ENCODE data around the gene SLC34A1. TPM values are rescaled to one million over a fixed set of nuclear protein-coding genes. Genes with fewer than 3 reads are reported as not detected.
"Not testable (repeated sequence)": the region's sequence is repeated elsewhere in the genome, so short reads cannot be mapped to it uniquely, and the experiment has no call there.

SLC34A1 gene
- total RNA-seq, 2 donors from 2014 or later = 0.31 to 0.40 TPM

DNA sequence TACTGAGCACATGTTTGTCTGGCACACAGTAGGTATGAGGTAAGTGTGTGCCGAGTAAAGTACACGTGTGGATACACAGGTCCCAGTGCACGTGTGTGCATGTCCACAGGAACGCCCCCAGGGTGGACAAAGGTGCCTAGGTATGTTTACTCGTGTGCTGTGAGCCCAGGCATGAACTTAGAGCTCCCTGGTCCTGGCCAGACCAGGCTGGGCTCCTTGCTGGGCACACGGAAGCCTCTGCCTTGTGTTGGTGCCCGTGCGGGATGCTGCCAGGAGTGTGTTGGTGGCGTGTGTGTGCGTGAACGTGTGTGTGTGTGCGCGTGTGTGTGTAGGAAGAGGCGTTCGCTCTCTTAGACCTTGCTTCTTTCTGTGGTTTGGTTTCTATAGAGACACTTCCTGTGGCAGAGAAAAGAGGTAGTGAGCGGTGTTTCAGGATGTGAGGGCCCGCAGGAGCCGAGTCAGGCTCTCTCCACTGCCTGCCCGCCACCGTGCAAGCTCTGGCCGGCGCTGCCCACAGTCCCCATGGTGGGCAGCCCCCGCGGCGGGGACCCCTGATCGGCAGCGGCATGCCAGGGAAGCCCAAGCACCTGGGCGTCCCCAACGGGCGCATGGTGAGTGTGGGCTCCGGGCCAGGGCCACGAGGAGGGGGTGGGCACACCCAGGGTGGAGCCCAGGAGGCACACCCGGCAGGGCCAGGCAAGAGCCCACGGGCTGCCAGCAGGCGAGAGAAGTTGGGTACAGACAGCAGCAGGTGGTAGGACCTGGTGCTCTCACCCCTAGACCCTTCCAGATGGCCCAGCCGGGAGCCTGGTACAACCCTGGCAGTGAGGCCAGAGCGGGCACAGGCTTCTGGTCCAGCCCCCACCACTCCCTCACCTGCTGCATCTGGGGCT, 26.5 kb upstream of the SLC34A1 start, which contains the start of gene RGS14:
Gene RGS14 (plus strand): TSS at position 466 of the 893 bp plus-strand sequence. CDS start 101 bp downstream, at position 567.
- Mint-ChIP-seq H3K36me3 (ENCODE audit: low read depth) (peaks cover 8% of the 10 kb centered on the region), H3K27ac (peak within 1 kb of the TSS; percentile 95), H3K4me3 (peak within 1 kb of the TSS; percentile 96), H3K27me3 (no peaks in the 10 kb centered on the region), H3K4me1 (peaks cover 51% of the 10 kb centered on the region)
- H3K9me3 ChIP-seq (ENCODE audit: control insufficient read depth, low read length, poor library complexity, severe bottlenecking) = no peaks in the 10 kb centered on the region
- ATAC-seq (peak; percentile 94), DNase-seq (peak; percentile 35 to 60 (median 56))

DNA sequence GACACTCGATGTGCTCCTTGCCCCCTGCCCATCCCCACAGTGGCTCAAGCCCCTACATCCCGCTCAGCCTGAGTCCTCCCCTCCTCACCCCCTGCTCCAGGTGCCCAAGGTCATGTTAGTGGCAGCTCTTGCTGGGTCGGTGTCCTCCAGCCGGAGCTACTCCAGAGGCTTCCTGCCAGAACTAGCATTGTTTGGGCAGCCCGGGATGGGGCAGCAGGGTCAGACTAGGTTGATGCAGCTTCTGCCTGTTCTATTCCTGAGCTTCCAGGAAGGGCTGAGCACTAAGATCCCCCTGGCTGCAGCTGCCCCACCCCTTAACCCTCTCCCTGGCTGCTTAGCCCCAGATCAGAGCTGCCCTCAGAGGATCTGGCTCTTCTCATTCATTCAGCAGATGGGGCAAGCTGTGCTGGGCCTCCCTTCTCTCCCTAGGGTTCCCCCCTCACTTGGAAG, 25.8 kb upstream of the SLC34A1 start:
- no peak for ATAC-seq
- H3K27ac Mint-ChIP-seq = peak overlapping the region; percentile 95
- peak overlapping the region; percentile 96 for H3K4me3 Mint-ChIP-seq
- H3K9me3 ChIP-seq (ENCODE audit: control insufficient read depth, low read length, poor library complexity, severe bottlenecking) = no peaks in the 10 kb centered on the region
- DNase-seq = no peak
- H3K36me3 Mint-ChIP-seq (ENCODE audit: low read depth) = peaks cover 8% of the 10 kb centered on the region
- H3K4me1 Mint-ChIP-seq = peaks cover 54% of the 10 kb centered on the region
- no peaks in the 10 kb centered on the region for H3K27me3 Mint-ChIP-seq

DNA sequence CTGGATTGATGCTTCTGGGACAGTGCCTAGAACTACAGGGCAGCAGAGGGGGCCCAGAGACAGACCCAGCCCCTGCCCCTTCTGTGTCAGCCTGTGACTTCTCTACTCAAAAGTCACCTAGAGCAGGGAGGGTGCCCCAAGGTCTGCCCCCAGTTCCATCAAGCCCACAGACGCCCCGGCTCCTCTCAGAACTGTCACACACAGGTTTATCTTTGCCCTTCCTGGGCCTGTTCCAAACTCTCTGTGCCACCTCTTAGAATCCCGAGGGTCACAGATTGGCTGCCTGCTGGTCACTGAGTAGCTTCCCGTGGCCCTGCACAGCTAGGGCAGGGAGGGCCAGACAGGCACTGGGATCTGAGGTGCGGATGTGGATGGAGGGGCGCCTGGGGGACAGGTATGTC, 24.8 kb upstream of the SLC34A1 start:
- H3K9me3 ChIP-seq (ENCODE audit: control insufficient read depth, low read length, poor library complexity, severe bottlenecking) = no peaks in the 10 kb centered on the region
- Mint-ChIP-seq H3K36me3 (ENCODE audit: low read depth) (peaks cover 8% of the 10 kb centered on the region), H3K27me3 (no peaks in the 10 kb centered on the region), H3K27ac (peak overlapping the region; percentile 95), H3K4me3 (peak overlapping the region; percentile 96), H3K4me1 (peaks cover 59% of the 10 kb centered on the region)
- DNase-seq (no peak), ATAC-seq (no peak)

DNA sequence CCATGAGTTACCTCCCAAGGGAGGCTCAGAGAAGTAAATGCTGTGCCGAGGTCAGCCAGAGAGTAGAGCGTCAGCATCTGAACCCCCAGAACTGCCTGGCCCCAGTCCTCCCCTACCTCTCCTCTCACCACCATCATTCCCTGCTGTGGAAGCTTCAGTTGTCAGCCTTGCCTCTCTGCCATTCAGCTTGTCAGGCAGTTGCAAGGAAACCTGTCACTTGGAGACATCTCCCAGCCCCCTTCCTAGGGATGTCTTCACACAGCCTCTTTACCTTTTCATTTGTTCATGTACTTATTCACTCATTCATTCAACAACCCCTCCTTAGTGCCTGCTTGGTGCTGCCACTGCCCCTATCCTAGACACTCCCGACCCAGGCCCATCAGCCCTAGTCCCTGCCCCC, 24.4 kb upstream of the SLC34A1 start:
- no peak for ATAC-seq
- H3K27ac Mint-ChIP-seq = peak overlapping the region; percentile 95
- H3K36me3 Mint-ChIP-seq (ENCODE audit: low read depth) = peaks cover 8% of the 10 kb centered on the region
- no peak for DNase-seq
- peaks cover 58% of the 10 kb centered on the region for H3K4me1 Mint-ChIP-seq
- no peaks in the 10 kb centered on the region for H3K27me3 Mint-ChIP-seq
- H3K9me3 ChIP-seq (ENCODE audit: control insufficient read depth, low read length, poor library complexity, severe bottlenecking) = no peaks in the 10 kb centered on the region
- H3K4me3 Mint-ChIP-seq = peak overlapping the region; percentile 96

DNA sequence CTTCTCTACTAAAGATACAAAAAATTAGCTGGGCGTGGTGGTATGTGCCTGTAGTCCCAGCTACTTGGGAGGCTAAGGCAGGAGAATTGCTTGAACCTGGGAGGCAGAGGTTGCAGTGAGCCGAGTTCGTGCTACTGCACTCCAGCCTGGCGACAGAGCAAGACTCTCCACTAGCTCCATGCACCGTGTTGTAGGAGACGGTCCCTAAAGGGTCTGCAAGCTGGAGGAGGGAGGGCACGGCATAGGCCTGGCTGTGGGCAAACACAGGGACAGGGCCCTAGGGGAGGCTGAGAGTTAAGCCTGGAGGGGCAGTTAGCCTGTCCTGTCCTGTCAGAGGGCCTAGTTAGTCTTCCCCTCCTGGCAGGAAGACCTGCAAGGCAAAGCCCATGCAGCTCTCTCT, 23.5 kb upstream of the SLC34A1 start:
- H3K27me3 Mint-ChIP-seq; H3K27ac Mint-ChIP-seq; ATAC-seq; DNase-seq; H3K36me3 Mint-ChIP-seq (ENCODE audit: low read depth); H3K9me3 ChIP-seq (ENCODE audit: control insufficient read depth, low read length, poor library complexity, severe bottlenecking): not testable (repeated sequence)
- Mint-ChIP-seq H3K4me1 (peaks cover 56% of the 10 kb centered on the region), H3K4me3 (peak overlapping the region; percentile 96)

DNA sequence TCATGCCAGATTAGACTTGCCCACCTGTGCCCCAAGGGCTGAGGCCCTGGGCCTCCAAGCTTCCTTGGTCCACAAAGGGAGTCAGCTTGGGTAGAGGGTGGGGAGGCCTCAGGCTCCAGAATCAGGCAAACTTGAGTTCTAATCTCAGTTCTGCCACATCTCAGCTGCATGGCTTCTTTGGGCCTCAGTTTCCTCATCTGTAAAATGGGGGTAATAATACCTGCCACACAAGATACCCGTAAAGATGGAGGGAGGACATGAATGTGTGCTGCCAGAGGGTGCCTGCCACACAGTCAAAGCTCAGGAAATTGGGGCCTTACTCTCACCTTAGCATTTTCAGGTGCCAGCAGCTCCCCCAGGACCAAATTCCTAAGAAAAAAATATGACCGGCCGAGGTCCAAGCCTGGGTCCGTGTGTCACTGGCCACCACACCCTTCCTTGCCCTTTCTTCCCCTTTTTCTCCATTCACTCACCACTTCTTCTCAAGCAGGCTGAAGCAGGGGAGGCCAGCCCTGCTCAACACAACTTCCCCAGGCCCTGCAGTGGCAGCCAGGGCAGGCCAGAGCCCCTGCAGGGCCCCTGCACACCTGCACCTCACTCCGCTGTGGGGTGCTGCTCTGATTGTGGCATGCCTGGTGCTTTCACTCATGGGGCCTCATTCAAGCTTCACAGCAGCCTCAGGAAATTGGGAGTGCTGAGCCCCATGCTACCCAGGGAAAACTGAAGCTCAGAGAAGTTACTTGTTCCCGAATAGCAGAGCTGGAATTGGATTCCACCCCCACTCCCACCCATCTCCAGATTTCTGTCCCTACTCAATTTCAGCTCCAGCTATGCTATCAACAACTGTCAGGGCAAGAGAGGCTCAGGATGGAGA, 22.6 kb upstream of the SLC34A1 start:
- DNase-seq (no peak), ATAC-seq (peak; percentile 16)
- H3K9me3 ChIP-seq (ENCODE audit: control insufficient read depth, low read length, poor library complexity, severe bottlenecking) = no peaks in the 10 kb centered on the region
- Mint-ChIP-seq H3K36me3 (ENCODE audit: low read depth) (peaks cover 8% of the 10 kb centered on the region), H3K4me1 (peaks cover 58% of the 10 kb centered on the region), H3K27ac (peak overlapping the region; percentile 92), H3K27me3 (no peaks in the 10 kb centered on the region), H3K4me3 (peak overlapping the region; percentile 91)

DNA sequence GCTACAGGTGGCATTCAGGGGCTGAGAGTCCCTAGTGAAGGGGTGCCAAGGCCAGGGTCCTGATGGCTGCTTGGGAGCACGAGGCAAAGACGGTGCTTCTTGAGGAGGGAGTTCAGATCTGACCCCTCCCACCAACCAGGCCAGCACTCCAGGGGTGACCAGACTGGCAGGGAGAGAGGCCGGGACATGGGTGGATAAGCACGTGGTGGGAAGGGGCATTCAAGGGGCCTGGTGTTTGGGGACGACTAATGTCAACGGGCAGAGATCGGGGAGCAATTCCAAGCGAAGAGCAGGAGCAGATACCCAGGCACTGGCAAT, 22.0 kb upstream of the SLC34A1 start:
- H3K4me3 Mint-ChIP-seq = peak overlapping the region; percentile 91

DNA sequence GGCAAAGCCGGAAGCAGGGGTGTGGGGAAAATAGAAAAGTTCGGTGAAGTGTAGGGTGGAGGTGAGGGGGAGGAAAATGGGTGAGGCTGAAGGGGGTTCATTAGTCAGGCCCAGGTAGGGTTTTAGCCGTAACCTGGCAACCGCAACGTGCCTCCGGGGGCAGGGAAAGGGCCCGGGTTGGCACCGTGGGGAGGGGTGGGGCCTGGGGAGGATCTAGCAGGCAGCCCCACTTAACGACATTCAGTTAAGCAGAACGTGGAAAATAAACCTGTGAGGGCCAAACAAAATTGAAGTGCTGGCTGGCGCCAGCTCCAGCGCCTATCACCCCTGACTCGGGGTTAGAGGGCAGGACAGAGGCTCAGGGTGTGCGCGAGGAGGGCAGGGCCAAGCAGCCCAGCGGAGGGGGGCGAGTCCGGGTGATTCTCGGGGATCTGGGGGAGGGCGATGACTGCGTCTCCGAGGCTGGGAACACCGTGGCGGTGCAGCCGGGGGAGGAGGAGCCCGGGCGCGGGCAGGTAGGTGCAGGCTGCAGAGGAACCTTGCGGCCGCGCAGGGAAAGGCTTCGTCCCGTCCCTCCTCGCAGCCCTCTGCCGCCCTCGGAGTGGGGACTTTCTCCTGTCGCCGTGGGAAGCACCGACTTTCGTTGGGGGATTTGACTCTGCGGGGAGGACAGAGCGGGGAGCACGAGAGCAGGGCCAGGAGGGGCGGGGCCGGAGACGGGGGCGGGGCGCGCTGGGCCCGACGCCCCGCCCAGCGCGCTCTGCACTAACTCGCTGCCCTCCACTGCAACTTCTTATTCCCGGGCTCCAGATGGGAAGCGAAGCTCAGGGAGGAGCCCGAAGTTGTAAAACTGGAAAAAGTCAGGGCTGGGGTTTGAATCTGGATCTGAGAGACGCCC, 21.4 kb upstream of the SLC34A1 start:
- peak overlapping the region; percentile 91 for H3K4me3 Mint-ChIP-seq
- no peaks in the 10 kb centered on the region for H3K27me3 Mint-ChIP-seq
- H3K9me3 ChIP-seq (ENCODE audit: control insufficient read depth, low read length, poor library complexity, severe bottlenecking) = no peaks in the 10 kb centered on the region
- peak; percentile 78 for ATAC-seq
- peaks cover 4% of the 10 kb centered on the region for H3K36me3 Mint-ChIP-seq (ENCODE audit: low read depth)
- H3K27ac Mint-ChIP-seq = peak overlapping the region; percentile 92
- peak; percentile 54 to 80 (median 77) for DNase-seq
- H3K4me1 Mint-ChIP-seq = peaks cover 46% of the 10 kb centered on the region

More for the DNA sequence above, 22.0 kb upstream of the SLC34A1 start:
- no peaks in the 10 kb centered on the region for H3K9me3 ChIP-seq (ENCODE audit: control insufficient read depth, low read length, poor library complexity, severe bottlenecking)
- Mint-ChIP-seq H3K27ac (peak overlapping the region; percentile 92), H3K27me3 (no peaks in the 10 kb centered on the region), H3K36me3 (ENCODE audit: low read depth) (peaks cover 8% of the 10 kb centered on the region), H3K4me1 (peaks cover 52% of the 10 kb centered on the region)
- ATAC-seq (no peak), DNase-seq (no peak)

DNA sequence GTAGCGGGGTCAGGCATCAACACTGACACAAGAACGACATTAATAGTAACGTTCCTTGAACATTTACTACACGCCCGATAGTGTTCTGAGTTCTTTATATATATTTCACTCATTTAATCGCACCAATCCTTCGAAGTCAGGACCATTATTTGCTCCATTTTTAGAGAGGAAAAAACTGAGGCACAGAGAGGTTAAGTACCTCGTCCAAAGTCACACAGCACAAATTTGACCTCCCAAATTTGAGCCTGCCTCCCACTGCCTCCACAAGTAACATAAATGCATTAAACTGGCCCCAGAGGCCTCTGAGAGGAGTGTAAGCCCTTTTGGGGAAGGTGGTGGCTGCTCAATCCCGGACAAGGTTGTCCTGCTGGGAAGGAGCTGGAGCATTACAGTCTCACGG, 20.7 kb upstream of the SLC34A1 start:
- no peaks in the 10 kb centered on the region for H3K27me3 Mint-ChIP-seq
- peak overlapping the region; percentile 92 for H3K27ac Mint-ChIP-seq
- no peak for DNase-seq
- no peak for ATAC-seq
- peak overlapping the region; percentile 91 for H3K4me3 Mint-ChIP-seq
- peaks cover 8% of the 10 kb centered on the region for H3K36me3 Mint-ChIP-seq (ENCODE audit: low read depth)
- H3K4me1 Mint-ChIP-seq = peaks cover 50% of the 10 kb centered on the region
- H3K9me3 ChIP-seq (ENCODE audit: control insufficient read depth, low read length, poor library complexity, severe bottlenecking) = no peaks in the 10 kb centered on the region

DNA sequence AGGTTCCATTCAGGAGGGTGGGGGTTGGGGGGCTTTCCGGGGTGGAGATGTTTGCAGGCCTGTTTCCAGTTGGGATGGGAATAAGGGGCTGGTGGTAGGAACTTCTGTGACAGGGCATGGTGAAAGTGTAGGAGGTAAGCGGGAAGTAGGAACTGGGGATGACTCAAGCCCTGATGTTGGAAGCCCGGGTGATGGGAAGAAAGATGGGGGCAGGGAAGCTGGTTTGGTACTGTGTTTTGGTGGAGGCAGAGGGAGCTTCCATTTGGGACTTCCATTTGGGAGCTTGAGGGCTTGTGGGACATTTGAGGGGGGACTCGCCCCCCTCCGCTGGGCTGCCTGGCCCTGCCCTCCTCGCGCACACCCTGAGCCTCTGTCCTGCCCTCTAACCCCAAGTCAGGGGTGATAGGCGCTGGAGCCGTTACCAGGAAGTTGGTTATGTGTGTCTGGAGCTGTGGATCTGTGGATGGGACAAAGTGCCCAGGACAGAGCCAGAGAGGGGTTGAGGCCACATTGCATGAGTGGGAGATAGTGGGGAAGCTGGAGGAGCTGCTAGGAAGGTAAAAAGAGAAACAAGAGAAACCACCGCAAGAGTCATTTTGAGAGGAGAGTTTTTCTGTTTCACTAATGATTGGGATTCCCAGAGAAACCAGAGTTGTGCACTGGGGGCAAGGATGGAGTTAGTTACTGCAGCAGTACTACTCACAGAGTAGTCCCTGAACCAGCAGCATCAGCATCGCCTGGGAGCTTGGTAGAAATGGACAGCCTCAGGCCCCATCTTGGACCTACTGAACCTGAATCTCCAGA, 19.9 kb upstream of the SLC34A1 start:
- Mint-ChIP-seq H3K27me3 (no peaks in the 10 kb centered on the region), H3K4me1 (peaks cover 51% of the 10 kb centered on the region), H3K4me3 (peak overlapping the region; percentile 91), H3K27ac (peak overlapping the region; percentile 92), H3K36me3 (ENCODE audit: low read depth) (peaks cover 9% of the 10 kb centered on the region)
- no peak for ATAC-seq
- no peaks in the 10 kb centered on the region for H3K9me3 ChIP-seq (ENCODE audit: control insufficient read depth, low read length, poor library complexity, severe bottlenecking)
- DNase-seq = no peak

DNA sequence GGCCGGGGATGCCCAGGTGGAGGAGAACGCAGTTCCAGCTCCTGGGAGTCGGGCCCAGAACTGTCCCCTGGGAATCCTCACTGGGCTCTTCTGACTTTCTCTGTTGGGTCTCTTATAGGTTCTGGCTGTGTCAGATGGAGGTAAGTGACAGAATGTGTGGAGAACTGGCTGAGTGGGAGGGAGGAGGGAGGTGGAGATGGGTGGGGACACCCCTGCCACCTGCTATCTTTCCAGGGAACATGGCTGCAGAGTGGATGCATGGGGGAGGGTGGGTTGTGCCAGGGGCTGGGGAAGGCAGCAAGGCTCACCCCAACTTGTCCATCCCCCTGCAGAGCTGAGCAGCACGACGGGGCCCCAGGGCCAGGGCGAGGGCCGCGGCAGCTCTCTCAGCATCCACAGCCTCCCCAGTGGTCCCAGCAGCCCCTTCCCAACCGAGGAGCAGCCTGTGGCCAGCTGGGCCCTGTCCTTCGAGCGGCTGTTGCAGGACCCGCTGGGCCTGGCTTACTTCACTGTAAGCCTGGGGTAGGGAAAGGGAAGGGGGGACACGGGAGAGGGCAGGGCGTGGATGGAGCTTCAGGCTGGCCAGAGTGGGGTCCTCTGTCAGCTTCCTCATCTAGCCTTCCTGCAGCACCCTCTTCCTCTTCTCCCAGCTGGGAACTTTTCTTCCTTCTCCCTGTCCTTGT, 18.2 kb upstream of the SLC34A1 start:
- ATAC-seq = no peak
- DNase-seq = no peak
- peaks cover 9% of the 10 kb centered on the region for H3K36me3 Mint-ChIP-seq (ENCODE audit: low read depth)
- peak overlapping the region; percentile 55 for H3K4me3 Mint-ChIP-seq
- no peaks in the 10 kb centered on the region for H3K9me3 ChIP-seq (ENCODE audit: control insufficient read depth, low read length, poor library complexity, severe bottlenecking)
- H3K4me1 Mint-ChIP-seq = peaks cover 45% of the 10 kb centered on the region
- no peaks in the 10 kb centered on the region for H3K27me3 Mint-ChIP-seq
- no peak overlapping the region for H3K27ac Mint-ChIP-seq

Measured in T-helper 17 cell (primary cell).